Mammary epithelial cell (primary cell): ENCODE results near the gene ATAD1.

ENCODE experiments used
- EZH2 ChIP-seq: IDR thresholded peaks from 2 replicates; pipeline ENCODE4 v1.6.1; 2012; ENCODE audit warnings: low read length, inconsistent platforms, borderline replicate concordance
- TF ChIP-seq, protein P1 (sequence below), 2 donors: IDR thresholded peaks in 1 of 2; conservative IDR thresholded peaks in 1 of 2; 2 replicates each; pipeline ENCODE4 v1.5.1; 2011 to 2012; ENCODE audit warnings: inconsistent platforms in 2 of 2, low read length in 2 of 2, mild to moderate bottlenecking in 2 of 2, control low read depth in 1 of 2, low read depth in 1 of 2; ENCODE audit not compliant: insufficient read depth in 1 of 2; ENCODE audit errors: extremely low read depth in 1 of 2

DNA sequence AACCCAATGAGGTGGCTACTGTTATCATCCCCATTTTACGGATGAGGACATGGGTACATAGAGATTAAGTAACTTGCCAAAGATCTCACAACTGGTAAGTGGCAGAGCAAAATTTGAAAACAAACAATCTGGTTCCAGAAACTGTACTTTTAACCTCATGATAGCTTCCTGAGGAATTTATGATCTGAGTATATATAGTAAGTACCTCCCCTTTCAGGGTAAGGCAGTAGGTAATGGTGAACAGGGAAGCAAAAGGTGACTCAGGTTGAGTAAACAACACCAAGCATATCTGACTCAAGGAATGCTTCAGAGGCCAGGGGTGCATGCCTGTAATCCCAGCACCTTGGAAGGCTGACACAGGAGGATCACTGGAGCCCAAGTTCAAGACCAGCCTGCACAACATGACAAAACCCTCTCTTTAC, 24.2 kb upstream of the ATAD1 start:
- TF ChIP-seq, protein P1, sequence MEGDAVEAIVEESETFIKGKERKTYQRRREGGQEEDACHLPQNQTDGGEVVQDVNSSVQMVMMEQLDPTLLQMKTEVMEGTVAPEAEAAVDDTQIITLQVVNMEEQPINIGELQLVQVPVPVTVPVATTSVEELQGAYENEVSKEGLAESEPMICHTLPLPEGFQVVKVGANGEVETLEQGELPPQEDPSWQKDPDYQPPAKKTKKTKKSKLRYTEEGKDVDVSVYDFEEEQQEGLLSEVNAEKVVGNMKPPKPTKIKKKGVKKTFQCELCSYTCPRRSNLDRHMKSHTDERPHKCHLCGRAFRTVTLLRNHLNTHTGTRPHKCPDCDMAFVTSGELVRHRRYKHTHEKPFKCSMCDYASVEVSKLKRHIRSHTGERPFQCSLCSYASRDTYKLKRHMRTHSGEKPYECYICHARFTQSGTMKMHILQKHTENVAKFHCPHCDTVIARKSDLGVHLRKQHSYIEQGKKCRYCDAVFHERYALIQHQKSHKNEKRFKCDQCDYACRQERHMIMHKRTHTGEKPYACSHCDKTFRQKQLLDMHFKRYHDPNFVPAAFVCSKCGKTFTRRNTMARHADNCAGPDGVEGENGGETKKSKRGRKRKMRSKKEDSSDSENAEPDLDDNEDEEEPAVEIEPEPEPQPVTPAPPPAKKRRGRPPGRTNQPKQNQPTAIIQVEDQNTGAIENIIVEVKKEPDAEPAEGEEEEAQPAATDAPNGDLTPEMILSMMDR (conservative IDR thresholded peaks at IDR 0.05 in 1 of 2, IDR thresholded peaks at IDR 0.05 in 1 of 2; ENCODE audit: extremely low read depth in 1 of 2, insufficient read depth in 1 of 2, low read depth in 1 of 2, low read length in 2 of 2): no peak
- no peak for TF ChIP-seq EZH2
